Bone marrow (tissue), 2 donors: Measurements from ENCODE around the gene GOLIM4.

Source experiments
- DNase-seq, 2 donors: peaks; one replicate each; lab custom pipeline; 2025; lab: John Stamatoyannopoulos, UW

Gene GOLIM4

GRCh38 chr3:167991213-167991612, 104.5 kb downstream of the GOLIM4 start:
- no peak for DNase-seq

- DNase-seq = no peak
These were observed 105.7 kb downstream of the GOLIM4 start for GRCh38 chr3:167989999-167990398.

GRCh38 chr3:167989066-167989465, 106.7 kb downstream of the GOLIM4 start:
- DNase-seq = no peak

- DNase-seq = no peak
These were observed 112.1 kb downstream of the GOLIM4 start for GRCh38 chr3:167983583-167983982.

GRCh38 chr3:167978486-167978885, 117.2 kb downstream of the GOLIM4 start:
- no peak for DNase-seq

GRCh38 chr3:167978071-167978470, 117.7 kb downstream of the GOLIM4 start:
- no peak for DNase-seq

GRCh38 chr3:167976516-167977361, 119.0 kb downstream of the GOLIM4 start:
- DNase-seq = no peak

- no peak for DNase-seq
These were observed 121.8 kb downstream of the GOLIM4 start for GRCh38 chr3:167973901-167974300.

- DNase-seq = no peak
These were observed 122.7 kb downstream of the GOLIM4 start for GRCh38 chr3:167973046-167973445.

- DNase-seq = no peak
These were observed 123.2 kb downstream of the GOLIM4 start for GRCh38 chr3:167972502-167972901.

- DNase-seq = no peak
These were observed 126.2 kb downstream of the GOLIM4 start for GRCh38 chr3:167969548-167969947.

GRCh38 chr3:167967257-167968036, 128.3 kb downstream of the GOLIM4 start:
- DNase-seq = no peak
